RWPE1 (cell line): ENCODE results near the gene EDEM1.
"Not testable (repeated sequence)": the region's sequence is repeated elsewhere in the genome, so short reads cannot be mapped to it uniquely, and the experiment has no call there.

Experiments
- CTCF ChIA-PET: fragments of 350-600 bp; sonication (Branson Sonifier 250); formaldehyde crosslinking; extraction: SDS; loops from one replicate; lab custom pipeline; 2021; lab: Yijun Ruan, JAX
- POLR2A ChIA-PET: fragments of 400-600 bp; formaldehyde crosslinking; extraction: SDS; loops from one replicate; lab custom pipeline; 2020; ENCODE audit warnings: antibody characterized with exemption; ENCODE audit not compliant: low non-redundant PET; lab: Yijun Ruan, JAX
- DNase-seq: peaks from one replicate; pipeline ENCODE4 v3.0.0; 2012; ENCODE audit warnings: low spot score
- H3K27ac ChIP-seq: fragments of 450-650 bp; 2 replicates; pipeline ENCODE4 v1.5.1; 2017
- CTCF ChIP-seq: fragments of 450-650 bp; conservative IDR thresholded peaks from 2 replicates; pipeline ENCODE4 v1.5.1; 2017; ENCODE audit warnings: low read depth, mild to moderate bottlenecking

The EDEM1 gene

GRCh38 chr3:5235655-5236054 lies 48.1 kb downstream of the EDEM1 start:
- POLR2A ChIA-PET = no interaction called here
- CTCF ChIA-PET = no interaction called here
- H3K27ac ChIP-seq = no peak overlapping the region
- DNase-seq = no peak
- TF ChIP-seq CTCF = no peak

GRCh38 chr3:5238545-5238944 lies 51.0 kb downstream of the EDEM1 start:
- DNase-seq = no peak
- ChIA-PET CTCF (no interaction called here), POLR2A (no interaction called here)
- H3K27ac ChIP-seq = no peak overlapping the region
- TF ChIP-seq CTCF = no peak

GRCh38 chr3:5239602-5240001 lies 52.1 kb downstream of the EDEM1 start:
- DNase-seq = no peak

GRCh38 chr3:5240740-5241139 lies 53.2 kb downstream of the EDEM1 start:
- ChIA-PET CTCF (no interaction called here), POLR2A (no interaction called here)
- DNase-seq = no peak
- no peak for TF ChIP-seq CTCF
- H3K27ac ChIP-seq = no peak overlapping the region

More at GRCh38 chr3:5239602-5240001, 52.1 kb downstream of the EDEM1 start:
- ChIA-PET CTCF (no interaction called here), POLR2A (no interaction called here)
- H3K27ac ChIP-seq = no peak overlapping the region
- TF ChIP-seq CTCF = no peak

- CTCF ChIA-PET, DNase-seq, POLR2A ChIA-PET, H3K27ac ChIP-seq: not testable (repeated sequence)
These were observed 55.3 kb downstream of the EDEM1 start for GRCh38 chr3:5242785-5243184.

GRCh38 chr3:5245927-5246326 lies 58.4 kb downstream of the EDEM1 start:
- H3K27ac ChIP-seq = no peak overlapping the region
- TF ChIP-seq CTCF = no peak
- ChIA-PET CTCF (no interaction called here), POLR2A (no interaction called here)
- DNase-seq = no peak

- no peak for TF ChIP-seq CTCF
- POLR2A ChIA-PET = no interaction called here
These were observed 61.3 kb downstream of the EDEM1 start for GRCh38 chr3:5248822-5249221.

More at GRCh38 chr3:5248822-5249221, 61.3 kb downstream of the EDEM1 start:
- DNase-seq = no peak
- CTCF ChIA-PET = no interaction called here
- no peak overlapping the region for H3K27ac ChIP-seq
